Stimulated activated CD4-positive, alpha-beta T cell treated with anti-CD3 and anti-CD28 coated beads, TNF-alpha, amount 100 ng/mL, for 1 hour (primary cell): ENCODE results near the gene BMPR2.

ENCODE experiments used
- DNase-seq, 3 donors: peaks; one replicate each; pipeline ENCODE4 v3.0.0-alpha.2; 2020; ENCODE audit warnings: low read depth in 3 of 3, low spot score in 1 of 3

Gene BMPR2

DNA sequence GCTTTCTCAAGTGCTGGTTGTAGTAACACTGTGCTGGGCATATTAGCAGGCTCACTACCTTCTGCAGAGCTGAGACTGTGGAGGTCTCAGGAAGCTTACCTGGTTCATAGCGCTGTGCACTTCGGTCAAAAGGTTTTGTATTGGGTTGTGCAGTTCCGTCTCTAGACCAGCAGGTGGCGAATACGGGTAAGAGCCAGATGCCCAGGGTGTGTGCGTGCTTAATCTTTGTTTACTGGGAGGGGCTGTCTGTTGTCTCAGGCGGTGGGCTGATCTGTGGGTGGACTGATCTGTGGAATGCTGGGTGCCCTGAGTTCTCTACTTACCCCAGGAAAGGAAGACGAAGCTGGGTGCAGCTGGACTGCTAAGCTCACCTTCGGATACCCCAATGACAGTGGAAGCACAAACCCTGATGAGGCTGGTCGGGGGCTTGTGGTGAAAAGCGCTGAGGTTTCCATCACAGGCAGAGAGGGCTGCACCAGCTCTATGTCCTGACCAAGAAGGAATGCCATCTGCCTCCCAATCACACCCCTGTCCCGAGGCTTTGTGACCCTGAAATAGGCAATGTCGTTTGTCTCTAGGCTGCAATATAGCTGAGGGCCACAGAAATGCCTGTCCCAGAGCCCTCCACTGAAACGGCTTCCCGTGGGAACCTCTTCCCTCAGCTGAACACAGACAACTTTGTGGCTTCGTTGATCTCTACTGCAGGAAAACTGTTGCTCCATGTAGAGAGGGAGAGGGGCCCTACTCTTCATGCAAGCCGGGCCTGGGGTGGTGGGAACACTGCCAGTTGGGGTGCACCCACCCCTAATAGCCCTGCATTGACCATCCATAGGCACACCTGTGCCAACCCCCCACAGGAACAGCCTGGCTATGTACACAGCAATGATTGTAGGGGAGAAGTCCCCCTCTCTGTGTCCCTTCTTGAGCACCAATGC lies 212.8 kb downstream of the BMPR2 start:
- DNase-seq: peak; percentile 19 to 42 (median 34)

DNA sequence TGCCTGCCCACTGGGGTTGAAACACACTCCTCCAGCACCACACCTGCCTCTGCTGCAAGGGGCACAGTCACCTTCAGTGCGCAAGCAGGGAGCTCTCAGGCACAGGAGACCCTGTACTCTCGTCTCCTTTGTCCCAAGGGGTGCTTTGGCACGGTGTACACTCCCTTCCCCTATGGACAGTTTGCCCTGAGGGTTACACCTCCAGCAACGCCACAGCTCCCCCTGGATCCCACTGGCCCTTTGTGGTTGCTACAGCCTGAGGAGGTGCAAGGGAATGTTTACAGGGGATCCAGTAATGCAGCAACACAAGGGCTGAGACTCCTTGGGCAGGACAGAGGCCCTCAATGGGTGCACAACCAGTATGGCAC lies 213.4 kb downstream of the BMPR2 start:
- DNase-seq: no peak

GRCh38 chr2:202592566-202592965 lies 216.4 kb downstream of the BMPR2 start:
- DNase-seq: no peak

GRCh38 chr2:202599105-202599504 lies 223.0 kb downstream of the BMPR2 start:
- DNase-seq: no peak

GRCh38 chr2:202599911-202600310 lies 223.8 kb downstream of the BMPR2 start:
- DNase-seq: no peak

GRCh38 chr2:202604699-202605098 lies 228.6 kb downstream of the BMPR2 start:
- DNase-seq: no peak

- no peak for DNase-seq
Observed at GRCh38 chr2:202605174-202605573, 229.0 kb downstream of the BMPR2 start.

- no peak for DNase-seq
Observed at GRCh38 chr2:202608142-202608852, 232.2 kb downstream of the BMPR2 start.

- DNase-seq: no peak
Observed at GRCh38 chr2:202609381-202610145, 233.4 kb downstream of the BMPR2 start.

GRCh38 chr2:202610380-202610779 lies 234.3 kb downstream of the BMPR2 start:
- no peak for DNase-seq

- no peak for DNase-seq
Observed at GRCh38 chr2:202612145-202612544, 236.0 kb downstream of the BMPR2 start.

DNA sequence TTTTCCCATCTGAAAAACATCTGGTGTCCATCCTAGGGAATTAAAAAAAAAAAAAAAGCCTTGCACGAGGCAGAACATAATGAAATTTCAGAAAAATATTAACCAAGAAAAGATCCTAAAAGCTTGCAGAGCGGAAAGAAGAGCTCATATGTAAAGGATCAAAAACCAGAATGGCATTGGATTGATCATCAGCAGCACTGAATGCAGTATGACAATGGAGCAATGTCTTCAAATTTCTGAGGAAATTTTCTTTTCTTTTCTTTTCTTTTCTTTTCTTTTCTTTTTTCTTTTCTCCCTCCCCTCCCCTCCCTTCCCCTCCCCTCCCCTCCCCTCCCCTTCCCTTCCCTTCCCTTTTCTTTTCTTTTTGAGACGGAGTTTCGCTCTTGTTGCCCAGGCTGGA lies 237.4 kb downstream of the BMPR2 start:
- DNase-seq: no peak
